ENCODE measurements around the gene GAS2L3. TPM values are rescaled to one million over a fixed set of nuclear protein-coding genes. Genes with fewer than 3 reads are reported as not detected.
"Not testable (repeated sequence)": the region's sequence is repeated elsewhere in the genome, so short reads cannot be mapped to it uniquely, and the experiment has no call there.

Gene GAS2L3
- total RNA-seq, 1 experiment from 2014 or later = 27.2 TPM

- H3K4me3 Mint-ChIP-seq (ENCODE audit: unreplicated experiment) = no peak overlapping the region
- no TSS peak for BruUV-seq (replicated peaks)
- intact Hi-C loops (cut with micrococcal nuclease; ENCODE audit: unreplicated experiment) = no loop called here
- no peaks in the 10 kb centered on the region for H3K9me3 ChIP-seq
- POLR2A ChIA-PET = no interaction called here
- H3K27me3 ChIP-seq (replicated peaks; ENCODE audit: control insufficient read depth, insufficient read depth, low read length) = no peaks in the 10 kb centered on the region
- H3K4me3 ChIP-seq (ENCODE audit: low read depth, low read length) = no peak overlapping the region
- CTCF ChIA-PET = no interaction called here
- H3K9me3 Mint-ChIP-seq (ENCODE audit: unreplicated experiment) = no peaks in the 10 kb centered on the region
- DNase-seq = no peak
- no peaks in the 10 kb centered on the region for H3K4me1 Mint-ChIP-seq (ENCODE audit: low read depth, unreplicated experiment)
- no peak for TF ChIP-seq CTCF (IDR thresholded peaks at IDR 0.05; ENCODE audit: insufficient read depth in 1 of 2, low read depth in 1 of 2, low read length in 1 of 2, severe bottlenecking in 1 of 2, unreplicated experiment in 1 of 2)
- no peaks in the 10 kb centered on the region for H3K4me1 ChIP-seq
- peaks cover 4% of the 10 kb centered on the region for H3K36me3 Mint-ChIP-seq (ENCODE audit: insufficient read depth, unreplicated experiment)
- H3K27me3 Mint-ChIP-seq (ENCODE audit: insufficient read depth, unreplicated experiment) = peaks cover 6% of the 10 kb centered on the region
- H3K27ac Mint-ChIP-seq (ENCODE audit: unreplicated experiment) = no peak overlapping the region
- no peaks in the 10 kb centered on the region for H3K36me3 ChIP-seq (ENCODE audit: control insufficient read depth, insufficient read depth, low read length)
These were observed 16.1 kb upstream of the GAS2L3 start for GRCh38 chr12:100557357-100557756.

- H3K36me3 ChIP-seq (ENCODE audit: control insufficient read depth, insufficient read depth, low read length); H3K4me3 ChIP-seq (ENCODE audit: low read depth, low read length); H3K27ac Mint-ChIP-seq (ENCODE audit: unreplicated experiment); H3K9me3 Mint-ChIP-seq (ENCODE audit: unreplicated experiment); CTCF ChIA-PET; intact Hi-C loops (cut with micrococcal nuclease; ENCODE audit: unreplicated experiment); POLR2A ChIA-PET; H3K27me3 ChIP-seq (replicated peaks; ENCODE audit: control insufficient read depth, insufficient read depth, low read length); H3K4me1 ChIP-seq; DNase-seq; H3K4me3 Mint-ChIP-seq (ENCODE audit: unreplicated experiment); H3K4me1 Mint-ChIP-seq (ENCODE audit: low read depth, unreplicated experiment); H3K9me3 ChIP-seq; BruUV-seq (replicated peaks); H3K36me3 Mint-ChIP-seq (ENCODE audit: insufficient read depth, unreplicated experiment): not testable (repeated sequence)
- peaks cover 10% of the 10 kb centered on the region for H3K27me3 Mint-ChIP-seq (ENCODE audit: insufficient read depth, unreplicated experiment)
These were observed 14.2 kb upstream of the GAS2L3 start for GRCh38 chr12:100559261-100559660.

GRCh38 chr12:100564090-100564489, 9.4 kb upstream of the GAS2L3 start:
- Histone ChIP-seq H3K4me3 (ENCODE audit: low read depth, low read length) (no peak overlapping the region), H3K36me3 (ENCODE audit: control insufficient read depth, insufficient read depth, low read length) (no peaks in the 10 kb centered on the region), H3K9me3 (no peaks in the 10 kb centered on the region), H3K27me3 (replicated peaks; ENCODE audit: control insufficient read depth, insufficient read depth, low read length) (no peaks in the 10 kb centered on the region), H3K4me1 (no peaks in the 10 kb centered on the region)
- H3K9me3 Mint-ChIP-seq (ENCODE audit: unreplicated experiment) = no peaks in the 10 kb centered on the region
- H3K4me1 Mint-ChIP-seq (ENCODE audit: low read depth, unreplicated experiment) = no peaks in the 10 kb centered on the region
- intact Hi-C loops (cut with micrococcal nuclease; ENCODE audit: unreplicated experiment) = no loop called here
- CTCF ChIA-PET = no interaction called here
- no peak overlapping the region for H3K4me3 Mint-ChIP-seq (ENCODE audit: unreplicated experiment)
- POLR2A ChIA-PET = no interaction called here
- H3K36me3 Mint-ChIP-seq (ENCODE audit: insufficient read depth, unreplicated experiment) = no peaks in the 10 kb centered on the region
- H3K27me3 Mint-ChIP-seq (ENCODE audit: insufficient read depth, unreplicated experiment) = peaks cover 24% of the 10 kb centered on the region
- BruUV-seq (replicated peaks) = no TSS peak
- no peak for TF ChIP-seq CTCF (IDR thresholded peaks at IDR 0.05; ENCODE audit: insufficient read depth in 1 of 2, low read depth in 1 of 2, low read length in 1 of 2, severe bottlenecking in 1 of 2, unreplicated experiment in 1 of 2)
- no peak overlapping the region for H3K27ac Mint-ChIP-seq (ENCODE audit: unreplicated experiment)
- no peak for DNase-seq

- Mint-ChIP-seq H3K4me3 (ENCODE audit: unreplicated experiment) (no peak overlapping the region), H3K4me1 (ENCODE audit: low read depth, unreplicated experiment) (no peaks in the 10 kb centered on the region), H3K27ac (ENCODE audit: unreplicated experiment) (no peak overlapping the region), H3K9me3 (ENCODE audit: unreplicated experiment) (no peaks in the 10 kb centered on the region), H3K36me3 (ENCODE audit: insufficient read depth, unreplicated experiment) (no peaks in the 10 kb centered on the region), H3K27me3 (ENCODE audit: insufficient read depth, unreplicated experiment) (peaks cover 24% of the 10 kb centered on the region)
- POLR2A ChIA-PET = no interaction called here
- TF ChIP-seq CTCF (IDR thresholded peaks at IDR 0.05; ENCODE audit: insufficient read depth in 1 of 2, low read depth in 1 of 2, low read length in 1 of 2, severe bottlenecking in 1 of 2, unreplicated experiment in 1 of 2) = no peak
- CTCF ChIA-PET = no interaction called here
- no peaks in the 10 kb centered on the region for H3K9me3 ChIP-seq
- intact Hi-C loops (cut with micrococcal nuclease; ENCODE audit: unreplicated experiment) = no loop called here
- H3K36me3 ChIP-seq (ENCODE audit: control insufficient read depth, insufficient read depth, low read length) = no peaks in the 10 kb centered on the region
- DNase-seq = no peak
- no peaks in the 10 kb centered on the region for H3K4me1 ChIP-seq
- BruUV-seq (replicated peaks) = no TSS peak
- H3K4me3 ChIP-seq (ENCODE audit: low read depth, low read length) = no peak overlapping the region
- H3K27me3 ChIP-seq (replicated peaks; ENCODE audit: control insufficient read depth, insufficient read depth, low read length) = no peaks in the 10 kb centered on the region
These were observed 8.5 kb upstream of the GAS2L3 start for GRCh38 chr12:100564905-100565467.
